ENCODE measurements around the gene GSKIP. TPM values are rescaled to one million over a fixed set of nuclear protein-coding genes. Genes with fewer than 3 reads are reported as not detected.

GSKIP gene
- total and polyA plus RNA-seq, 7 donors, result 5.7 to 19.7 (median 7.2) TPM

DNA sequence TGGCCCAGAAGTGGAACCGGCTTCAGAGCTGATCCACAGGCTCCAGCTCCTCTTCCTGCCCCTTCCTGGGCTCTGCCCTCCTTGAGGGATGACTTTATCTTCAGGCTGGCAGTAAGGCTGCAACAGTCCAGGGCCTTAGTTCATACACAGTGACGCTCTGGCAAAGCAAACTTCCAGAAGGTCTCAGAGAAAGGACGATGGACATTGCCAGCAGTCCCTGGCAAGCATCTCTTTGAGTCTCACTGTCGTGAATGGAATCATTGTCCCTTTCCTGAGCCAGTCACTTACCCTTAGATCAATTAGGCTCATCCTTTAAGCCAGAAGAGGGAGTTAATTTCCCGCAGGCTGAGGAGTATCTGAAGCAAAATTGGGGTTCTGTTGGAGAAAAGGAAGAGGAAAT, 37.2 kb downstream of the GSKIP start:
- H3K36me3 ChIP-seq (ENCODE audit: insufficient read depth in 1 of 2, low read depth in 1 of 2), result no peaks in the 10 kb centered on the region
- TF ChIP-seq, protein P1, sequence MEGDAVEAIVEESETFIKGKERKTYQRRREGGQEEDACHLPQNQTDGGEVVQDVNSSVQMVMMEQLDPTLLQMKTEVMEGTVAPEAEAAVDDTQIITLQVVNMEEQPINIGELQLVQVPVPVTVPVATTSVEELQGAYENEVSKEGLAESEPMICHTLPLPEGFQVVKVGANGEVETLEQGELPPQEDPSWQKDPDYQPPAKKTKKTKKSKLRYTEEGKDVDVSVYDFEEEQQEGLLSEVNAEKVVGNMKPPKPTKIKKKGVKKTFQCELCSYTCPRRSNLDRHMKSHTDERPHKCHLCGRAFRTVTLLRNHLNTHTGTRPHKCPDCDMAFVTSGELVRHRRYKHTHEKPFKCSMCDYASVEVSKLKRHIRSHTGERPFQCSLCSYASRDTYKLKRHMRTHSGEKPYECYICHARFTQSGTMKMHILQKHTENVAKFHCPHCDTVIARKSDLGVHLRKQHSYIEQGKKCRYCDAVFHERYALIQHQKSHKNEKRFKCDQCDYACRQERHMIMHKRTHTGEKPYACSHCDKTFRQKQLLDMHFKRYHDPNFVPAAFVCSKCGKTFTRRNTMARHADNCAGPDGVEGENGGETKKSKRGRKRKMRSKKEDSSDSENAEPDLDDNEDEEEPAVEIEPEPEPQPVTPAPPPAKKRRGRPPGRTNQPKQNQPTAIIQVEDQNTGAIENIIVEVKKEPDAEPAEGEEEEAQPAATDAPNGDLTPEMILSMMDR (IDR thresholded peaks at IDR 0.05), result no peak
- no peak overlapping the region for H3K4me3 ChIP-seq
- no peak for ATAC-seq
- no peaks in the 10 kb centered on the region for H3K9me3 ChIP-seq
- no peak overlapping the region for H3K27ac ChIP-seq
- no peaks in the 10 kb centered on the region for H3K27me3 ChIP-seq (ENCODE audit: insufficient read depth in 3 of 3, low read length in 2 of 3)
- DNase-seq, result no peak
- intact Hi-C loops (cut with DNase I), result no loop called here
- WGBS, 3 donors, result 49 to 70% (median 64%) methylated on average over 5 of the region's 5 CpGs
- no peaks in the 10 kb centered on the region for H3K4me1 ChIP-seq

GRCh38 chr14:96403409-96403808, 40.1 kb downstream of the GSKIP start:
- H3K4me1 ChIP-seq, result no peaks in the 10 kb centered on the region
- WGBS, 3 donors, result 68 to 73% (median 72%) methylated on average over 3 of the region's 3 CpGs
- no peak overlapping the region for H3K4me3 ChIP-seq
- H3K27me3 ChIP-seq (ENCODE audit: insufficient read depth in 3 of 3, low read length in 2 of 3), result peaks cover 0 to 1% (median 0%) of the 10 kb centered on the region in 3 donors
- DNase-seq, result no peak
- intact Hi-C loops (cut with DNase I), result no loop called here
- TF ChIP-seq, protein P1 (IDR thresholded peaks at IDR 0.05), result no peak
- H3K36me3 ChIP-seq (ENCODE audit: insufficient read depth in 1 of 2, low read depth in 1 of 2), result no peaks in the 10 kb centered on the region
- no peaks in the 10 kb centered on the region for H3K9me3 ChIP-seq
- no peak for ATAC-seq
- H3K27ac ChIP-seq, result peak overlapping the region; percentile 41

DNA sequence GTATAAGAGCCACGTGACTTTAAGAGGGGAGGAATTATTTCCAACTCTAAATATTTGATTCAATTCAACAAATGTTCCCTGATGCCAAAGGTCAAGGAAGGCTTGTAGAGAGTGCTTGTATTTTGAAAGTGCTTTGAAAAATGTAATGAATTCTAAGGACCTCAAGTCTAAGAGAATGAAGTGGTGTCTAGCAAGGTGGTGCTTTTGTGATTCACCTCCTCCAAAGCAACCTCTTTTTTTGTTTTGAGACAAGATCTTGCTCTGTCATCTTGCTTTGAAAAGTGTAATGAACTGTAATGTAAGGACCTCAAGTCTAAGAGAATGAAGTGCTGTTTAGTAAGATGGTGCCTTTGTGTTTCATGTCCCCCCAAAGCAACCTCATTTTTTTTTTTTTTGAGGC, 42.4 kb downstream of the GSKIP start:
- no peaks in the 10 kb centered on the region for H3K36me3 ChIP-seq (ENCODE audit: insufficient read depth in 1 of 2, low read depth in 1 of 2)
- peaks cover 0 to 1% (median 0%) of the 10 kb centered on the region in 3 donors for H3K27me3 ChIP-seq (ENCODE audit: insufficient read depth in 3 of 3, low read length in 2 of 3)
- TF ChIP-seq, protein P1 (IDR thresholded peaks at IDR 0.05), result no peak
- DNase-seq (no peak), ATAC-seq (no peak)
- no peaks in the 10 kb centered on the region for H3K9me3 ChIP-seq
- intact Hi-C loops (cut with DNase I), result no loop called here
- H3K4me3 ChIP-seq, result no peak overlapping the region
- no peak overlapping the region for H3K27ac ChIP-seq
- 68 to 79% (median 78%) methylated on average over 1 of the region's 1 CpG for WGBS, 3 donors
- no peaks in the 10 kb centered on the region for H3K4me1 ChIP-seq

DNA sequence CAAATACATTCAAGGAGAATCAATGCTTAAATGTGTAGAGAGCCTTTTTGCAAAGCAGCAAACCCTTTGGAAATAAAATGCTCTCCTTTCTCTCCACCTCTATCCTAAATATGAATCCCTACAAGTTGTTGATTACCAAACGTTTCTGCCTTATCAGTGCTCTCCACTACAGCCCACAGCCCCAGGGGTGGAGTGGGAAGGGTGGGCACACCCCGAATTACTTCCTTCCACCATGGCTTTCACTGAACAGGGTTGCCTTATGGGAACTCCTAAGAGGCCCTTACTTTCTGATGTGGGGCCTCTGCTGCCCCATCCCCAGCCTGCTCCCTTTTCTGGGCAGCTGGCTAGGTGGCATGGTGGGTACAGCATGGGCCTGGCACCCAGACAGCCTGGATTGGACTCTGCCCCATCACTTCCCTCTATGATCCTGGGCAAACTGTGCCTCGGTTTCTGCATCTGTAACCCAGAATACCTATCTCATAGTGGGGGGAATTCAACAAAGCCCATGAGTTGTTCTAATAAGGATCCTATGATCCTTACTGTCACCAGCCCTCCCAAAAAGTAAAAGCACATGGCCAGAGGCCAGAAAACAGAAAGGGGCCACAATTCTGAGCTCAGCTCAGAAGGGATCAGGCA, 44.7 kb downstream of the GSKIP start:
- 66 to 74% (median 66%) methylated on average over 3 of the region's 3 CpGs for WGBS, 3 donors
- no peaks in the 10 kb centered on the region for H3K9me3 ChIP-seq
- no peak overlapping the region for H3K4me3 ChIP-seq
- DNase-seq (no peak), ATAC-seq (no peak)
- TF ChIP-seq, protein P1 (IDR thresholded peaks at IDR 0.05), result no peak
- no peak overlapping the region for H3K27ac ChIP-seq
- no peaks in the 10 kb centered on the region for H3K36me3 ChIP-seq (ENCODE audit: insufficient read depth in 1 of 2, low read depth in 1 of 2)
- intact Hi-C loops (cut with DNase I), result no loop called here
- H3K27me3 ChIP-seq (ENCODE audit: insufficient read depth in 3 of 3, low read length in 2 of 3), result peaks cover 0 to 1% (median 0%) of the 10 kb centered on the region in 3 donors
- H3K4me1 ChIP-seq, result no peaks in the 10 kb centered on the region

DNA sequence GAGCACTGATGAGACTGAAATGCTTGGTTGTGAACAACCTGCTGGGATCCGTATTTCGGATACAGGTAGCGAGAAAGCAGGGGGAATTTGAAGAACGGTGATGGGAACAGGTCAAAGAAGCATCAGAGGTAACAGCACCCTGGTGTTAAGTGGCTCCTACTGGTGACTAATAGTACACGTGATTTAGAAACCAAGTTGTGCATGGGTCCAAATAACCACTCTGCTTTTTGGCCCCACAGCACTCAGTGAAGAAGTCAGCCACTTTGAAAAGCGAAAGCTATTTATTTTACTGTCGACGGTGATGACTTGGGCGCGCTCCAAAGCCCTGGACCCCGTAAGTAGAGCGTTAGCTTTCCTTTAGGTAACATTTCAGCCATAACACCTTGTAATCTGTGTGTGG, 45.3 kb downstream of the GSKIP start:
- WGBS, 3 donors, result 80 to 90% (median 82%) methylated on average over 12 of the region's 12 CpGs
- Histone ChIP-seq H3K27ac (no peak overlapping the region), H3K4me1 (no peaks in the 10 kb centered on the region), H3K27me3 (ENCODE audit: insufficient read depth in 3 of 3, low read length in 2 of 3) (peaks cover 0 to 1% (median 0%) of the 10 kb centered on the region in 3 donors), H3K36me3 (ENCODE audit: insufficient read depth in 1 of 2, low read depth in 1 of 2) (no peaks in the 10 kb centered on the region), H3K4me3 (no peak overlapping the region), H3K9me3 (no peaks in the 10 kb centered on the region)
- TF ChIP-seq, protein P1 (IDR thresholded peaks at IDR 0.05), result no peak
- intact Hi-C loops (cut with DNase I), result no loop called here
- ATAC-seq, result no peak
- no peak for DNase-seq
